K562 (cell line): ENCODE measurements around the gene SOWAHD. TPM values are rescaled to one million over a fixed set of nuclear protein-coding genes. Genes with fewer than 3 reads are reported as not detected.

Source experiments
- ATAC-seq: fragments of 200-7000 bp; cut with Tn5 transposase; 3 replicates; pipeline ENCODE4 v1.9.1; 2020; ENCODE audit warnings: moderate library complexity
- BruUV-seq: library from RNA; stranded (reverse); fragments of 400-500 nt; replicated peaks from 2 replicates; lab custom pipeline; 2021; lab: Mats Ljungman, UMichigan
- CTCF ChIA-PET: fragments of 300-600 bp; formaldehyde crosslinking; extraction: SDS; loops from one replicate; lab custom pipeline; 2021; ENCODE audit warnings: low intra/inter-chr PET ratio; lab: Yijun Ruan, JAX
- POLR2A ChIA-PET: fragments of 300-600, 350-650 bp; sonication (Branson Sonifier 250); formaldehyde crosslinking; extraction: SDS; loops from one replicate; lab custom pipeline; 2021; ENCODE audit warnings: antibody characterized with exemption, inconsistent platforms; lab: Yijun Ruan, JAX
- DNase-seq, 4 experiments: peaks; one replicate each; pipeline versions ENCODE4 v3.0.0 to v3.0.0-alpha.2; 2011 to 2018; ENCODE audit warnings: low spot score in 3 of 4, mixed read lengths in 3 of 4; ENCODE audit errors: extremely low read depth in 1 of 4
- FAIRE-seq: peaks from 2 replicates; lab custom pipeline; 2011; peaks lifted over from hg19 to GRCh38; lab: Jason Lieb, UNC
- H2AFZ ChIP-seq: 2 replicates; pipeline ENCODE4 v1.6.0; 2011; ENCODE audit warnings: low read depth, low read length, control low read depth, inconsistent platforms
- H3K27ac ChIP-seq: fragments of 200-600 bp; 3 replicates; pipeline ENCODE4 v1.8.0; 2011; ENCODE audit warnings: low read depth, mild to moderate bottlenecking, control low read depth, inconsistent platforms, low read length, moderate library complexity, mixed read lengths; ENCODE audit errors: extremely low read depth
- H3K27me3 ChIP-seq, 2 experiments: fragments of 300-600 bp in 1 of 2; 2 replicates in 1 of 2; 3 replicates in 1 of 2; pipeline versions ENCODE4 v1.6.0 to v1.8.0; 2011; ENCODE audit warnings: inconsistent platforms in 2 of 2, low read length in 2 of 2, mild to moderate bottlenecking in 1 of 2, mixed read lengths in 1 of 2, moderate library complexity in 1 of 2; ENCODE audit not compliant: control insufficient read depth in 2 of 2, insufficient read depth in 2 of 2
- H3K36me3 ChIP-seq: fragments of 300-600 bp; 3 replicates; pipeline ENCODE4 v1.8.0; 2011; ENCODE audit warnings: mild to moderate bottlenecking, low read length, inconsistent platforms; ENCODE audit not compliant: control insufficient read depth, insufficient read depth
- H3K4me1 ChIP-seq, 2 experiments: fragments of 200-600 bp in 1 of 2; replicated peaks in 1 of 2; 2 replicates in 1 of 2; 3 replicates in 1 of 2; pipeline versions ENCODE4 v1.5.1 to v1.8.0; 2011; ENCODE audit warnings: inconsistent platforms in 2 of 2, low read length in 2 of 2, mild to moderate bottlenecking in 1 of 2, mixed read lengths in 1 of 2, moderate library complexity in 1 of 2; ENCODE audit not compliant: control insufficient read depth in 2 of 2, insufficient read depth in 2 of 2
- H3K4me2 ChIP-seq: 2 replicates; pipeline ENCODE4 v1.6.1; 2011; ENCODE audit warnings: low read length, control low read depth, inconsistent platforms, mixed read lengths; ENCODE audit not compliant: insufficient read depth
- H3K4me3 ChIP-seq: fragments of 200-600 bp; sonication (generic), shearing (Covaris generic); 2 replicates; pipeline ENCODE4 v1.5.1; 2016; ENCODE audit warnings: control low read depth, inconsistent platforms
- H3K79me2 ChIP-seq: fragments of 200-600 bp; 3 replicates; pipeline ENCODE4 v1.8.0; 2011; ENCODE audit warnings: low read length, inconsistent platforms; ENCODE audit not compliant: control insufficient read depth, insufficient read depth
- H3K9ac ChIP-seq, 2 experiments: 2 replicates each; pipeline versions ENCODE4 v1.6.0 to v1.6.1; 2011; ENCODE audit warnings: low read depth in 2 of 2, low read length in 2 of 2, control low read depth in 1 of 2, inconsistent platforms in 1 of 2, mild to moderate bottlenecking in 1 of 2, mixed read lengths in 1 of 2; ENCODE audit not compliant: insufficient read depth in 1 of 2
- H3K9me1 ChIP-seq: one replicate; pipeline ENCODE4 v1.6.0; 2011; ENCODE audit warnings: inconsistent platforms, mild to moderate bottlenecking, low read length, moderate library complexity; ENCODE audit not compliant: control insufficient read depth, insufficient read depth
- H3K9me3 ChIP-seq: replicated peaks from 2 replicates; pipeline ENCODE4 v1.5.1; 2011; ENCODE audit warnings: low read depth, low read length, inconsistent platforms; ENCODE audit not compliant: control insufficient read depth, insufficient read depth
- H4K20me1 ChIP-seq: replicated peaks from 2 replicates; pipeline ENCODE4 v1.6.1; 2011; ENCODE audit warnings: low read length, inconsistent platforms, mixed read lengths; ENCODE audit not compliant: control insufficient read depth, insufficient read depth
- ASH1L ChIP-seq: fragments of 450-650 bp; IDR thresholded peaks from 2 replicates; pipeline ENCODE4 v1.6.1; 2018; ENCODE audit warnings: borderline replicate concordance, mild to moderate bottlenecking, low read depth; ENCODE audit not compliant: partially characterized antibody
- HOMEZ ChIP-seq: fragments of 250-450 bp; sonication (Bioruptor Pico); IDR thresholded peaks from 2 replicates; pipeline ENCODE4 v1.4.0; 2020; ENCODE audit warnings: mild to moderate bottlenecking, moderate library complexity
- REST ChIP-seq, 2 experiments: fragments of 450-650 bp; formaldehyde crosslinking in 1 of 2; IDR thresholded peaks; 2 replicates each; pipeline versions ENCODE4 v1.4.0 to v1.6.1; 2014 to 2020; ENCODE audit warnings: mild to moderate bottlenecking in 2 of 2, borderline replicate concordance in 1 of 2, low read depth in 1 of 2
- SNRNP70 ChIP-seq: fragments of 200-400 bp; formaldehyde crosslinking; optimal IDR thresholded peaks from 2 replicates; pipeline ENCODE3; 2017; ENCODE audit warnings: low read depth, low read length
- TCF15 ChIP-seq: fragments of 250-450 bp; sonication (Bioruptor Pico); IDR thresholded peaks from 2 replicates; pipeline ENCODE4 v1.8.0; 2022; ENCODE audit warnings: moderate library complexity, mild to moderate bottlenecking, inconsistent platforms
- USF1 ChIP-seq: sonication (generic); formaldehyde crosslinking; IDR thresholded peaks from 2 replicates; pipeline ENCODE4 v1.9.0; 2022; ENCODE audit warnings: mild to moderate bottlenecking, missing genetic modification reagents
- WGBS: fragments of 100-300 bp; shearing (Covaris generic); methylation state at CpG from one replicate; pipeline ENCODE4 v1.1.6; 2016; ENCODE audit warnings: low coverage, mixed read lengths; ENCODE audit not compliant: insufficient coverage; ENCODE audit errors: missing lambda C conversion rate; 5-methylcytosine and 5-hydroxymethylcytosine counted together
- in situ Hi-C: fragments of 300-500 bp; cut with MboI; formaldehyde crosslinking; loops from 4 replicates; pipeline ENCODE4 v1.15.0; 2018; ENCODE audit warnings: inconsistent platforms, mixed read lengths
- intact Hi-C: fragments of 100-400 bp; cut with micrococcal nuclease; formaldehyde crosslinking; loops from 2 replicates; pipeline ENCODE4 v1.14.2; 2022
- polyA plus RNA-seq, 8 experiments: library from polyadenylated mRNA; depleted of rRNA in 4 of 8; stranded (reverse) in 5 of 8; unstranded in 3 of 8; fragments of >200 nt; fragmentation: Nextera tagmentation in 2 of 8; fragmentation: Illumina TruSeq in 1 of 8; extraction: Ambion mirVana in 2 of 8; extraction: Trizol in 1 of 8; gene quantifications; 2 replicates each; pipeline versions ENCODE4 v1.2.1 to v1.2.3, GENCODE V29; 2011 to 2014; ENCODE audit warnings: inconsistent platforms in 1 of 8, missing spikeins in 1 of 8
- total RNA-seq, 7 experiments: library from RNA; depleted of rRNA in 6 of 7; stranded (reverse); fragments of >200 nt in 6 of 7; fragmentation: Illumina TruSeq in 2 of 7; extraction: Trizol in 2 of 7; gene quantifications; 2 replicates each; pipeline versions ENCODE4 v1.2.1 to v1.2.3, GENCODE V29; 2011 to 2021; ENCODE audit warnings: low replicate concordance in 1 of 7

The SOWAHD gene
- total and polyA plus RNA-seq, 9 of the 15 experiments (the other 6 are each of a cell fraction or from before 2014, with no cell fraction given), result 0.13 to 0.29 TPM; not detected in 7

GRCh38 chrX:119757646-119757978, 776 bp upstream of the SOWAHD start (continued):
- TF ChIP-seq SNRNP70 (no peak), USF1 (CRISPR knock-in tag) (no peak), ASH1L (no peak), HOMEZ (CRISPR knock-in tag) (no peak)

GRCh38 chrX:119758731-119759247, 401 bp downstream of the SOWAHD start:
- no peaks in the 10 kb centered on the region for H3K79me2 ChIP-seq
- H3K4me1 ChIP-seq, result peaks cover 0 to 24% of the 10 kb centered on the region in 2 experiments; a peak in 3 of 5 replicates
- no peaks in the 10 kb centered on the region; the same call in 1 of the 2 replicates for H4K20me1 ChIP-seq
- intact Hi-C loops (no loop called here), in situ Hi-C loops (no loop called here)
- ATAC-seq (peak; percentile 86), DNase-seq (peak; percentile 21 to 50 (median 39)), FAIRE-seq (no peak)
- H3K27me3 ChIP-seq, result no peaks in the 10 kb centered on the region
- ChIA-PET POLR2A (interaction anchor here (1.0 to 1.3 kb wide), 2 partner anchors 9 to 33 kb away, joined by 4 to 5 read pairs; partner anchors contain the start of gene RPL39), CTCF (no interaction called here)
- H3K9me3 ChIP-seq, result no peaks in the 10 kb centered on the region
- peak overlapping the region in 1 of 2 experiments; percentile 86; a peak in 3 of 4 replicates for H3K9ac ChIP-seq
- H3K4me2 ChIP-seq, result peak overlapping the region; percentile 68; the same call in 1 of the 2 replicates
- BruUV-seq, result no TSS peak
- H3K4me3 ChIP-seq, result peak overlapping the region; percentile 47
- peak overlapping the region; percentile 84 for H2AFZ ChIP-seq
- no peak overlapping the region for H3K27ac ChIP-seq
- no peaks in the 10 kb centered on the region for H3K36me3 ChIP-seq
- 47% methylated on average over 12 of the region's 54 CpGs for WGBS
- no peaks in the 10 kb centered on the region for H3K9me1 ChIP-seq
- TF ChIP-seq REST (IDR thresholded peaks at IDR 0.05; ENCODE audit: borderline replicate concordance), result peak; percentile 9; the same call in 1 of the 2 replicates
- no peak for TF ChIP-seq REST (CRISPR knock-in tag; IDR thresholded peaks at IDR 0.05; ENCODE audit: low read depth)
- TF ChIP-seq TCF15, result no peak
